ENCODE data around the gene COL13A1.

The COL13A1 gene

GRCh38 chr10:69801434-69802315 lies at the start of gene COL13A1:
TSS of gene COL13A1 (plus strand) at chr10:69801906. CDS start at chr10:69802424, 518 bp downstream.
- DNase-seq (ENCODE audit: low read depth in 2 of 2) = no peak

- no peak for DNase-seq (ENCODE audit: low read depth in 2 of 2)
Observed at GRCh38 chr10:69752479-69752878, 49.2 kb upstream of the COL13A1 start.

- DNase-seq (ENCODE audit: low read depth in 2 of 2) = no peak
Observed at GRCh38 chr10:69756279-69756678, 45.4 kb upstream of the COL13A1 start.

- DNase-seq (ENCODE audit: low read depth in 2 of 2) = no peak
Observed at GRCh38 chr10:69757206-69757552, 44.5 kb upstream of the COL13A1 start.

- DNase-seq (ENCODE audit: low read depth in 2 of 2) = no peak
Observed at GRCh38 chr10:69757553-69758309, 44.0 kb upstream of the COL13A1 start.

GRCh38 chr10:69758310-69758728 lies 43.4 kb upstream of the COL13A1 start:
- DNase-seq (ENCODE audit: low read depth in 2 of 2) = no peak

GRCh38 chr10:69759641-69760040 lies 42.1 kb upstream of the COL13A1 start:
- DNase-seq (ENCODE audit: low read depth in 2 of 2) = no peak

GRCh38 chr10:69760072-69760471 lies 41.6 kb upstream of the COL13A1 start:
- no peak for DNase-seq (ENCODE audit: low read depth in 2 of 2)

- DNase-seq (ENCODE audit: low read depth in 2 of 2) = no peak
Observed at GRCh38 chr10:69761320-69761719, 40.4 kb upstream of the COL13A1 start.

GRCh38 chr10:69766161-69766910 lies 35.4 kb upstream of the COL13A1 start:
- DNase-seq (ENCODE audit: low read depth in 2 of 2) = no peak

- no peak for DNase-seq (ENCODE audit: low read depth in 2 of 2)
Observed at GRCh38 chr10:69767793-69768192, 33.9 kb upstream of the COL13A1 start.

GRCh38 chr10:69768386-69768785 lies 33.3 kb upstream of the COL13A1 start:
- DNase-seq (ENCODE audit: low read depth in 2 of 2) = no peak

GRCh38 chr10:69769395-69769992 lies 32.2 kb upstream of the COL13A1 start:
- DNase-seq (ENCODE audit: low read depth in 2 of 2) = no peak

- no peak for DNase-seq (ENCODE audit: low read depth in 2 of 2)
Observed at GRCh38 chr10:69772933-69773704, 28.6 kb upstream of the COL13A1 start.

- no peak for DNase-seq (ENCODE audit: low read depth in 2 of 2)
Observed at GRCh38 chr10:69774596-69774995, 27.1 kb upstream of the COL13A1 start.

- DNase-seq (ENCODE audit: low read depth in 2 of 2) = no peak
Observed at GRCh38 chr10:69780077-69780476, 21.6 kb upstream of the COL13A1 start.

- no peak for DNase-seq (ENCODE audit: low read depth in 2 of 2)
Observed at GRCh38 chr10:69781576-69781975, 20.1 kb upstream of the COL13A1 start.

- DNase-seq (ENCODE audit: low read depth in 2 of 2) = no peak
Observed at GRCh38 chr10:69783515-69783914, 18.2 kb upstream of the COL13A1 start.

GRCh38 chr10:69786791-69787190 lies 14.9 kb upstream of the COL13A1 start:
- no peak for DNase-seq (ENCODE audit: low read depth in 2 of 2)

- DNase-seq (ENCODE audit: low read depth in 2 of 2) = no peak
Observed at GRCh38 chr10:69787681-69788080, 14.0 kb upstream of the COL13A1 start.

- DNase-seq (ENCODE audit: low read depth in 2 of 2) = no peak
Observed at GRCh38 chr10:69789164-69789576, 12.5 kb upstream of the COL13A1 start.
